Measurements from ENCODE around the gene DECR2. TPM values are rescaled to one million over a fixed set of nuclear protein-coding genes. Genes with fewer than 3 reads are reported as not detected.

Gene DECR2
- total and polyA plus RNA-seq, 10 of the 15 experiments (the other 5 are each of a cell fraction or from before 2014, with no cell fraction given) = 0.53 to 20.3 (median 6.0) TPM

DNA sequence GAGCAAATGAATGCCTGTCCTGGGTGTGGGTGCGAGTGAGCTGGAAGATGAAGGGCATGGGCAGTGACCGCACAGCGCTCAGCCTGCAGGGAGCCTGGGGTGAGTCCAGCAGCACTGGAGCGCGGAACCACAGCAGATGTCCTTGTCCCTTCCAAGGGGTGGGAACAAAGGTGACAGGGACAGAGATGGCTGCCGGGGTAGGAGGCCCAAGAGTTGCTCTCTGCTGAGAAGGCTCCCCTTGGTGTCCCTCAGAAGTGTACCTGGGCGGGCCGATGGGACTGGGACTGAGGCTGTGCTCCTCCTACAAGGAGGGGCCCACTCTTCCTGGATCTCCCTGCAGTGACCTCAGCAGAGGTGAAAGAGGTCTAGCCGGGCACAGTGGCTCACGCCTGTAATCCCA is 12.3 kb upstream of the DECR2 start:
- no peak overlapping the region for H3K27ac ChIP-seq (ENCODE audit: control insufficient read depth, insufficient read depth)
- ATAC-seq = no peak
- no peak for FAIRE-seq
- 84% methylated on average over 10 of the region's 10 CpGs for WGBS (ENCODE audit: insufficient coverage, insufficient replicate concordance, low lambda C conversion rate, missing lambda C conversion rate)
- in situ Hi-C loops (cut with MboI) (no loop called here), intact Hi-C loops (cut with micrococcal nuclease; ENCODE audit: unreplicated experiment) (no loop called here)
- H2AFZ ChIP-seq (ENCODE audit: control insufficient read depth, low read depth, low read length) = no peak overlapping the region
- no peak overlapping the region; the same call in 1 of the 2 replicates for H3K9ac ChIP-seq (ENCODE audit: control insufficient read depth, insufficient read depth, low read length)
- H3K4me2 ChIP-seq (ENCODE audit: control insufficient read depth, insufficient read depth) = no peak overlapping the region
- H3K4me1 ChIP-seq (ENCODE audit: control insufficient read depth, insufficient read depth, low read length) = peaks cover 3% of the 10 kb centered on the region; the same call in 1 of the 2 replicates
- no peaks in the 10 kb centered on the region for H3K36me3 ChIP-seq (ENCODE audit: control insufficient read depth in 2 of 2, insufficient read depth in 2 of 2, low read length in 1 of 2)
- TF ChIP-seq NRF1 (conservative IDR thresholded peaks at IDR 0.05; ENCODE audit: low read depth, low read length) (no peak), ASH2L (IDR thresholded peaks at IDR 0.05; ENCODE audit: borderline replicate concordance, low read depth) (no peak), E2F4 (IDR thresholded peaks at IDR 0.05; ENCODE audit: low read depth, low read length) (no peak), JUND (IDR thresholded peaks at IDR 0.05; ENCODE audit: low read depth, low read length) (no peak), RCOR1 (conservative IDR thresholded peaks at IDR 0.05; ENCODE audit: low read depth, low read length) (no peak), BACH1 (IDR thresholded peaks at IDR 0.05; ENCODE audit: borderline replicate concordance) (no peak), ZNF384 (IDR thresholded peaks at IDR 0.05; ENCODE audit: borderline replicate concordance, low read depth, low read length) (no peak), RB1 (IDR thresholded peaks at IDR 0.05; ENCODE audit: borderline replicate concordance) (no peak), PAX5 (IDR thresholded peaks at IDR 0.05; ENCODE audit: borderline replicate concordance, low read depth, low read length) (no peak), GABPA (IDR thresholded peaks at IDR 0.05; ENCODE audit: low read depth) (no peak), POLR2AphosphoS5 (IDR thresholded peaks at IDR 0.05; ENCODE audit: low read length) (no peak), EP300 (IDR thresholded peaks at IDR 0.05; ENCODE audit: borderline replicate concordance in 1 of 2, control insufficient read depth in 1 of 2, low read depth in 2 of 2, low read length in 2 of 2) (no peak), SRF (IDR thresholded peaks at IDR 0.05; ENCODE audit: low read depth in 2 of 2, low read length in 2 of 2) (no peak), EZH2 (IDR thresholded peaks at IDR 0.05; ENCODE audit: borderline replicate concordance, control insufficient read depth, low read depth, low read length) (no peak), ZBTB11 (CRISPR knock-in tag; IDR thresholded peaks at IDR 0.05) (no peak), CBX5 (IDR thresholded peaks at IDR 0.05; ENCODE audit: low read depth) (no peak)
- no peaks in the 10 kb centered on the region for H4K20me1 ChIP-seq (ENCODE audit: control insufficient read depth, insufficient read depth)
- ChIA-PET POLR2A (no interaction called here), RAD21 (ENCODE audit: unreplicated experiment) (no interaction called here), SMC1A (ENCODE audit: uncharacterized antibody, unreplicated experiment) (no interaction called here), CTCF (interaction anchor here (1.0 kb wide), 1 partner anchor 9 kb away, joined by 3 read pairs; no protein-coding TSS in a partner anchor)
- no peaks in the 10 kb centered on the region for H3K27me3 ChIP-seq (replicated peaks in 1 of 2; ENCODE audit: control insufficient read depth in 2 of 2, insufficient read depth in 2 of 2, low read length in 1 of 2)
- H3K9me3 ChIP-seq (replicated peaks; ENCODE audit: control insufficient read depth, insufficient read depth, low read length) = no peaks in the 10 kb centered on the region; the same call in 2 of the 3 replicates
- no peak overlapping the region for H3K4me3 ChIP-seq
- BruUV-seq (replicated peaks) = no TSS peak
- DNase-seq (ENCODE audit: low read depth, low spot score) = no peak
- no peaks in the 10 kb centered on the region for H3K79me2 ChIP-seq (ENCODE audit: control insufficient read depth, insufficient read depth, low read length)

Measured in GM12878 (cell line).